ENCODE results near the gene HES1. TPM values are rescaled to one million over a fixed set of nuclear protein-coding genes. Genes with fewer than 3 reads are reported as not detected.
A peak's percentile ranks its signal among the peaks of the same experiment; 100 is the strongest.

The HES1 gene
- total and polyA plus RNA-seq, 5 donors from 2014 or later = 0.17 to 10.5 (median 0.71) TPM; not detected in 2

DNA sequence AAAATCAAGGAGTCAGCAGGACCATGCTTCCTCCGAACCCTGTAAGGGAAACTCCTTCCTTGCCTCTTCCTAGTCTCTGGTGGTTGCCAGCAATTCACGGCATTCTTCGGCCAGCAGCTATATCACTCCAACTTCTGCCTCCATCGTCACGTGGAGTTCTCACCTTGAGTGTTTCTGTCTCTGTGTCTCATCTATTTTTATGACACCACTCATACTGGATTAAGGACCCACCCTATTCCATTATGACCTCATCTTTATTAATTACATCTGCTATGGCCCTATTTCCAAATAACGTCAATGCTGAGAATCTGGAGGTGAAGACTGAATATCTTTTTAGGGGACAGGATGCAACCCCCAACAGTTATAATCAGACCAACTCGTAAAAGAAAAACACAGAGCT lies 21.8 kb upstream of the HES1 start:
- no peaks in the 10 kb centered on the region for H3K4me1 Mint-ChIP-seq
- H3K27ac Mint-ChIP-seq = no peak overlapping the region
- H3K4me3 Mint-ChIP-seq = no peak overlapping the region
- no peak for DNase-seq
- H3K27me3 ChIP-seq (ENCODE audit: control insufficient read depth, insufficient read depth, low read length) = peaks cover 3% of the 10 kb centered on the region
- H3K9me3 Mint-ChIP-seq = peaks cover 0 to 2% (median 0%) of the 10 kb centered on the region in 7 donors
- peaks cover 21% of the 10 kb centered on the region for H3K27me3 Mint-ChIP-seq
- H3K27ac ChIP-seq (ENCODE audit: insufficient read depth, low read length, poor library complexity, severe bottlenecking) = no peak overlapping the region
- no peak overlapping the region for H3K4me3 ChIP-seq (ENCODE audit: low read depth, low read length)
- H3K4me1 ChIP-seq (ENCODE audit: control insufficient read depth, insufficient read depth, low read length, poor library complexity, severe bottlenecking) = no peaks in the 10 kb centered on the region
- ATAC-seq (ENCODE audit: low read depth in 2 of 2) = no peak
- H3K36me3 ChIP-seq (ENCODE audit: control insufficient read depth, insufficient read depth, low read length) = no peaks in the 10 kb centered on the region
- no peaks in the 10 kb centered on the region for H3K36me3 Mint-ChIP-seq
- H3K9me3 ChIP-seq (ENCODE audit: control insufficient read depth in 2 of 2, low read length in 2 of 2) = no peaks in the 10 kb centered on the region

DNA sequence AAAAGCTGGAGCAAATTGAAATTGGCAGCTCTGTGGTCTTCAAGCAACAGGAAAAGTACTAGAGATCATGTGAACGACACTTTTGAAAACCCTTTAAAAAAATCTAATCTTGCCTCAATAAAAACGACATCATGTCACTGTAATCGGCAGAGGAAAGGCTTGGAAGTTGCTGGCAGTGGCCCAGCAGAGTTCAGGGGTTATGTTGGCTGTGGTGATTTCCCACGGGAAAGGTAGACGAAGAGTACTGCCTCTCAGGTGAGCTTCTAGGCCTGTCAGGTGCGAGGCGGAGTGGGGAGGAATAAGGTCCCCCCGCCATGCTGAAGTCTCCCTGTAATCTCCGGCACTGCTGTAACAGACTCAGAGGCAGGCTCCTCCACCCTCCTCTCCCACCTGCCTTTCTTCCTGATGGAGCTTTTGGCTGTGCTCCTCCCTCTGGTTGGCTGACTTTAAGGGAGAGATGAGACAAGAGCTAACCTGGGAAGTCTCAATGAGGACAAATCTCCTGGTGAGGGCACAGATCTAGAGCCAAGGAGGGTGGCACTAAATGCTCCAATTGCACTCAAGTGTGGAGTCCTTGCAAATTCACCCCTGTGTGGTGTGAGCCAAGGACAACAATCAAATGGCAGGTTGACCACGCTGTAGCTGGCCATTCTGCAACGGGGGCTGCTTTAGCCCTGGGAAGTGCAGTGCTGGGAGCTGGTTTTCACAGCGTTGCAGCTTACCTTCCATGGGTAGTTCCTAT lies 18.7 kb upstream of the HES1 start:
- no peaks in the 10 kb centered on the region for H3K4me1 Mint-ChIP-seq

DNA sequence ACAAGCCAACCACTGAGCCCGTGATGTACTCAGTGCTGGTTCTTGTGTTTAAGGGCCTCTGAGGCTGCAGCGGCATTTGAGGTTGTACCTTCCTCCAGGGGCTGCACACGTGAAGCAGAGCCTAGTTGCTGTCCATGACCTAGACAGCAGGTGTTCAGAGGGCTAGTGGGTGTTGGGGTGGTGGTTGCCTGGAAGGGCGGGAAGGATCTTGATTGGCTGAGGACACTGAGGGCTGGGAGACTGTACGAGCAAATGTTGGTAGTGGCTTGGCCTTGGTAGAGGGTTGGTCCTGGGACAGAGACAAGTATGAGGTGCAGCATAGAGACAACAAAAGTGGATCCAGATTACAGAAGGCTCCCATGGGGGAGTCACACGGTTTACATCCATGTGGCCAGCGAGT lies 17.0 kb upstream of the HES1 start:
- Mint-ChIP-seq H3K27me3 (peaks cover 36% of the 10 kb centered on the region), H3K27ac (no peak overlapping the region), H3K4me1 (no peaks in the 10 kb centered on the region), H3K9me3 (no peaks in the 10 kb centered on the region), H3K36me3 (no peaks in the 10 kb centered on the region), H3K4me3 (no peak overlapping the region)
- H3K4me1 ChIP-seq (ENCODE audit: control insufficient read depth, insufficient read depth, low read length, poor library complexity, severe bottlenecking) = no peaks in the 10 kb centered on the region
- no peaks in the 10 kb centered on the region for H3K9me3 ChIP-seq (ENCODE audit: control insufficient read depth in 2 of 2, low read length in 2 of 2)
- no peak overlapping the region for H3K27ac ChIP-seq (ENCODE audit: insufficient read depth, low read length, poor library complexity, severe bottlenecking)
- peaks cover 7% of the 10 kb centered on the region for H3K27me3 ChIP-seq (ENCODE audit: control insufficient read depth, insufficient read depth, low read length)
- DNase-seq = no peak
- H3K36me3 ChIP-seq (ENCODE audit: control insufficient read depth, insufficient read depth, low read length) = no peaks in the 10 kb centered on the region
- no peak overlapping the region for H3K4me3 ChIP-seq (ENCODE audit: low read depth, low read length)
- no peak for ATAC-seq (ENCODE audit: low read depth in 2 of 2)

More for the DNA sequence above, 18.7 kb upstream of the HES1 start:
- Mint-ChIP-seq H3K27ac (no peak overlapping the region), H3K4me3 (no peak overlapping the region), H3K36me3 (no peaks in the 10 kb centered on the region), H3K9me3 (no peaks in the 10 kb centered on the region), H3K27me3 (peaks cover 31% of the 10 kb centered on the region)
- no peak for DNase-seq
- no peak for ATAC-seq (ENCODE audit: low read depth in 2 of 2)
- H3K36me3 ChIP-seq (ENCODE audit: control insufficient read depth, insufficient read depth, low read length) = no peaks in the 10 kb centered on the region
- no peaks in the 10 kb centered on the region for H3K4me1 ChIP-seq (ENCODE audit: control insufficient read depth, insufficient read depth, low read length, poor library complexity, severe bottlenecking)
- no peaks in the 10 kb centered on the region for H3K9me3 ChIP-seq (ENCODE audit: control insufficient read depth in 2 of 2, low read length in 2 of 2)
- H3K4me3 ChIP-seq (ENCODE audit: low read depth, low read length) = no peak overlapping the region
- H3K27ac ChIP-seq (ENCODE audit: insufficient read depth, low read length, poor library complexity, severe bottlenecking) = no peak overlapping the region
- H3K27me3 ChIP-seq (ENCODE audit: control insufficient read depth, insufficient read depth, low read length) = peaks cover 2% of the 10 kb centered on the region

DNA sequence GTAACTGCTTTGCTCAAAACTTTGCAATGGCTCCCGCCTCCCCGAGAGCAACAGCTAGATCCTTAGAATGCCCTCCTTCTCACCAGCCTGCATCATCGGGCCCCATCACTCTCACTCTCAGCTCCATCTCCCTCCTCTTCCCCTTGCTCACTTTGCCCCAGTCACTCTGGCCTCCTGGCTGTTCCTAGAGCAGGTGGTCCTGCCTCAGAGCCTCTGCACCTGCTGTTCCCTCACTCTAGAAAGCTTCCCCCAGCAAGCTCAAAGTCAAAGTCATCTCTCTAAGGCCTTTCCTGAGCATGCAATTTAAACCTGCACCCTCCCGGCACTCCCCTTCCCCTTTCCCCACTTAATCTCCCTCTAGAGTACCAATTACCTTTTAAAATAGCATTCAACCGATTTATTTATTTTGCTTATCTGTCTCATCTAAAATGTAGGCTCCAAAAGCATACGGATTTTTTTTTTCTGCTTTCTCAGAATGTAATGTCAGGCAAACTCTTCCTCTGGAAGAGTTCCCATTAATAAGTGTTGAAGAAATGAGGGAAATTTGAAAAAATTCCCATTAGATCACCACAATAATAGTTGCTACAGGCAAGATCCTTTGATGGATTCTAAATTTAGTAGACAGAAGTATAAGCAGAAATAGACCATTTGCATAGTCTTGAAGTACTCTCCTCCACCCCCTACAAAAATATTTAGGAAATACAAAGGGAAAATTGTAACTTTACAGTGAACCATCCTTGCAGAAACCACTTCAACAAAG lies 15.9 kb upstream of the HES1 start:
- H3K27ac ChIP-seq (ENCODE audit: insufficient read depth, low read length, poor library complexity, severe bottlenecking) = no peak overlapping the region
- H3K4me1 ChIP-seq (ENCODE audit: control insufficient read depth, insufficient read depth, low read length, poor library complexity, severe bottlenecking) = no peaks in the 10 kb centered on the region
- DNase-seq (no peak), ATAC-seq (ENCODE audit: low read depth in 2 of 2) (no peak)
- Mint-ChIP-seq H3K27me3 (peaks cover 43% of the 10 kb centered on the region), H3K27ac (no peak overlapping the region), H3K4me3 (no peak overlapping the region), H3K4me1 (no peaks in the 10 kb centered on the region), H3K36me3 (no peaks in the 10 kb centered on the region), H3K9me3 (no peaks in the 10 kb centered on the region)
- no peaks in the 10 kb centered on the region for H3K36me3 ChIP-seq (ENCODE audit: control insufficient read depth, insufficient read depth, low read length)
- peaks cover 7% of the 10 kb centered on the region for H3K27me3 ChIP-seq (ENCODE audit: control insufficient read depth, insufficient read depth, low read length)
- H3K9me3 ChIP-seq (ENCODE audit: control insufficient read depth in 2 of 2, low read length in 2 of 2) = no peaks in the 10 kb centered on the region
- no peak overlapping the region for H3K4me3 ChIP-seq (ENCODE audit: low read depth, low read length)

DNA sequence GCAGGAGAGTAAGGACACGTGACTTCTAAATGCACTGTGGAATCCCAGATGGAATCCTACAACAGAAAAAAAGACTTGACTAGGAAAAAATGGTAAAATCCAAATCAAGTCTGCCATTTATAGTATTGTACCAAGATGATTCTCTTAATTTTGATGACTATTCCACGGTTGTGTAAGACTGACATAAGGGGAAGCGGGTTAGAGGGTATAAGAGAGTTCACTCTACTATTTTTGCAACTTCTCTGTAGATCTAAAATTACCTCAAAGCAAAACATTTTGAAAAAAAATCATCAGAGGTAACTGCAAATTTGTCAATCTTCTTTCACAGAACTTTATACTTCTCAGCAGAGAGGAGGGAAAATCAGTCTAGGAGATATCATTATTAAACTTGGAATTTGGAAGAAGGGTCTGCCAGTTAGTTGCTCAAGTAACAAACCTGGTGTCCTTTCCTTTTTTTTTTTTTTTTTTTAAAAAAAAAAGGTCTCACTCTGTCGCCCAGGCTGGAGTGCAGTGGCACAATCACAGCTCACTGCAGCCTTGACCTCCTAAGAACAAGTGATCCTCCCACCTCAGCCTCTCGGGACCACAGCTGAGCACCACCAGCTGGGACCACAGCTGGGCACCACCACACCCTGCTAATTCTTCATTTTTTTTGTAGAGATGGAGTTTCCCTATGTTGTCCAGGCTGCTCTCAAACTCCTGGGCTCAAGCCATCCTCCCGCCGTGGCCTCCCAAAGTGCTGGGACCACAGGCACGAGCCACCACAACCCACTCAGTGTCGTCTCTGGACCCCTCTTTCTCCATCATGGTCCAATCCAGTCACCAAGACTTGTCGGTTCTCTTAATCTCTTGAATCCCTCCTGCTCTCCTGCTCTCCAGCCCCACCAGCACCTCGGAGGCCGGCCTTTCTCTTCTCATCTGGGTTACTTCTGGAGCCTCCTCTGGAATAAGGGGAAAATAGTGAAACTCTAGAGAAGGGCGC lies 14.9 kb upstream of the HES1 start:
- Mint-ChIP-seq H3K36me3 (no peaks in the 10 kb centered on the region), H3K27me3 (peaks cover 52% of the 10 kb centered on the region), H3K27ac (no peak overlapping the region), H3K4me1 (no peaks in the 10 kb centered on the region), H3K4me3 (no peak overlapping the region), H3K9me3 (no peaks in the 10 kb centered on the region)
- peaks cover 7% of the 10 kb centered on the region for H3K27me3 ChIP-seq (ENCODE audit: control insufficient read depth, insufficient read depth, low read length)
- DNase-seq (no peak), ATAC-seq (ENCODE audit: low read depth in 2 of 2) (no peak)
- no peak overlapping the region for H3K4me3 ChIP-seq (ENCODE audit: low read depth, low read length)
- no peaks in the 10 kb centered on the region for H3K9me3 ChIP-seq (ENCODE audit: control insufficient read depth in 2 of 2, low read length in 2 of 2)
- H3K27ac ChIP-seq (ENCODE audit: insufficient read depth, low read length, poor library complexity, severe bottlenecking) = no peak overlapping the region
- H3K4me1 ChIP-seq (ENCODE audit: control insufficient read depth, insufficient read depth, low read length, poor library complexity, severe bottlenecking) = no peaks in the 10 kb centered on the region
- no peaks in the 10 kb centered on the region for H3K36me3 ChIP-seq (ENCODE audit: control insufficient read depth, insufficient read depth, low read length)

DNA sequence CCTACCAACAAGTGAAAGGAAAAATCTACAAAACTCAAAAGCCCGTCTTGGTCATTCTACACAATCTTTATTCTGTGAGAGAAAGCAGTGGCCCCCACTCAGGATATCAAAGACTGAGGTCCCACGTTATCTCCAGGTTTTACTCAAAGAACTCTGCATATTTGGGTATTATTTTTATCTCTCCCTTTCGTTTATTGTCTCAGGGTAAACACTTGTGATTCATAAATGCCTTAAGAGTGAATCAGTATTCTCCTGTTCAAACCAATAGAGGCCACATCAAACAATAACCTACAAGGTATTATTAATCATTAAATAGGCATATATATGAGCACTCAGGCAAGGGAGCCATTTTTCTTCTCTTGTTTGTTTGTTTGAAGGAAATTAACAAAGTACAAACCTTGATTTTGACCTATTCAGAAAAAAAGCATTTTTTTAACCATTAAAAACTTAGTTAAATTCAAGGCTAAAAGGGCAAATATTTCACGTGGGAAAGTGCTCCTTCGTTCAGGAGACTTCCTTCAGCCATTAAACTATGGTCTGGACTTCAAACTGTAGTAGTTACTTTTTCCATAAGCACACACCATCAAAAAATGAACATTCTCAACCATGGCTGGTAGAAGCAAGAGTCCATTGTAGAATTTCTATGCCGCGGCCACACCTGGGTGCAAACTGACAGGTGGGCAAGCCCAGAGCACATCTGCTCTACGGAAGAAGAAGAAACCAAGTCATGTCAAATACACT lies 13.9 kb upstream of the HES1 start:
- H3K36me3 ChIP-seq (ENCODE audit: control insufficient read depth, insufficient read depth, low read length) = no peaks in the 10 kb centered on the region
- ATAC-seq (ENCODE audit: low read depth in 2 of 2) = no peak
- no peak overlapping the region for H3K4me3 Mint-ChIP-seq
- no peaks in the 10 kb centered on the region for H3K4me1 ChIP-seq (ENCODE audit: control insufficient read depth, insufficient read depth, low read length, poor library complexity, severe bottlenecking)
- H3K9me3 ChIP-seq (ENCODE audit: control insufficient read depth in 2 of 2, low read length in 2 of 2) = no peaks in the 10 kb centered on the region
- no peak for DNase-seq
- H3K27ac Mint-ChIP-seq = peak overlapping the region in 1 of 3 donors; percentile 10
- no peaks in the 10 kb centered on the region for H3K36me3 Mint-ChIP-seq
- no peak overlapping the region for H3K4me3 ChIP-seq (ENCODE audit: low read depth, low read length)
- H3K27me3 Mint-ChIP-seq = peaks cover 52% of the 10 kb centered on the region
- H3K27ac ChIP-seq (ENCODE audit: insufficient read depth, low read length, poor library complexity, severe bottlenecking) = no peak overlapping the region
- no peaks in the 10 kb centered on the region for H3K9me3 Mint-ChIP-seq
- H3K27me3 ChIP-seq (ENCODE audit: control insufficient read depth, insufficient read depth, low read length) = peaks cover 7% of the 10 kb centered on the region
- H3K4me1 Mint-ChIP-seq = no peaks in the 10 kb centered on the region

DNA sequence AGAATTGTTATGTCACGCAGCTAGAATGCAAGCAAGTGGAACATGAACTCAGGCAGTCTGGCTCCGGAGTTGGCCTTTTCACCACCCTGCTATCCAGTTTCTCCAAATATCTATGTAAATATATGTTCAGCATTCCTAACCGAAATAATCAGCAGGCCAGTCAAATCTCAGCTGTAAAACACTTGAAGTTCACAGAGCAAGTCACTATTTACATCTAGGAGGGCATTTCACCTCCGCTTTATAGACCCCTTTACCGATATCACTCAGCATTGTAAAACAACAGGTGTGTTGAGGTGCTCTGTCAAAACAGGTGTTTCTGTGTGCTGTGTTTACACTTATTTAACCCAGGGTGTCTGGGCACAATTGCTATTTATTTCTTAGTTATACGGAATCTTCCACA lies 12.2 kb upstream of the HES1 start:
- no peak overlapping the region for H3K4me3 Mint-ChIP-seq
- H3K27me3 Mint-ChIP-seq = peaks cover 60% of the 10 kb centered on the region
- H3K4me3 ChIP-seq (ENCODE audit: low read depth, low read length) = no peak overlapping the region
- no peaks in the 10 kb centered on the region for H3K36me3 Mint-ChIP-seq
- no peaks in the 10 kb centered on the region for H3K9me3 ChIP-seq (ENCODE audit: control insufficient read depth in 2 of 2, low read length in 2 of 2)
- DNase-seq (no peak), ATAC-seq (ENCODE audit: low read depth in 2 of 2) (no peak)
- peaks cover 7% of the 10 kb centered on the region for H3K27me3 ChIP-seq (ENCODE audit: control insufficient read depth, insufficient read depth, low read length)
- no peak overlapping the region for H3K27ac ChIP-seq (ENCODE audit: insufficient read depth, low read length, poor library complexity, severe bottlenecking)
- H3K27ac Mint-ChIP-seq = no peak overlapping the region
- H3K4me1 Mint-ChIP-seq = no peaks in the 10 kb centered on the region
- no peaks in the 10 kb centered on the region for H3K4me1 ChIP-seq (ENCODE audit: control insufficient read depth, insufficient read depth, low read length, poor library complexity, severe bottlenecking)
- H3K9me3 Mint-ChIP-seq = no peaks in the 10 kb centered on the region
- H3K36me3 ChIP-seq (ENCODE audit: control insufficient read depth, insufficient read depth, low read length) = no peaks in the 10 kb centered on the region

All from CD4-positive, CD25-positive, alpha-beta regulatory T cell (primary cell).